Measurements from ENCODE around the gene C1QTNF1.

GRCh38 chr17:78993981-78994671 is 29.8 kb upstream of the C1QTNF1 start:
- TF ChIP-seq ZNF274 (IDR thresholded peaks at IDR 0.05; ENCODE audit: low read depth, low read length) (no peak), YY1 (IDR thresholded peaks at IDR 0.05; ENCODE audit: insufficient read depth, insufficient read length) (no peak)

Data from NT2/D1 (cell line).